ENCODE results near the gene GALNT4.

GALNT4 gene

GRCh38 chr12:89524541-89525304 is at the start of gene GALNT4:
Gene GALNT4 (minus strand): TSS chr12:89524796. CDS start chr12:89524549, 247 bp downstream.
- peak; percentile 85 for DNase-seq (ENCODE audit: low read depth)

GRCh38 chr12:89573051-89573810 is 48.6 kb upstream of the GALNT4 start:
- DNase-seq (ENCODE audit: low read depth), result no peak

GRCh38 chr12:89571491-89572195 is 47.0 kb upstream of the GALNT4 start:
- peak; percentile 36 for DNase-seq (ENCODE audit: low read depth)

GRCh38 chr12:89568484-89568883 is 43.9 kb upstream of the GALNT4 start:
- DNase-seq (ENCODE audit: low read depth), result no peak

- no peak for DNase-seq (ENCODE audit: low read depth)
Observed at GRCh38 chr12:89567691-89568239, 43.2 kb upstream of the GALNT4 start.

- no peak for DNase-seq (ENCODE audit: low read depth)
Observed at GRCh38 chr12:89566615-89567014, 42.0 kb upstream of the GALNT4 start.

GRCh38 chr12:89565002-89565401 is 40.4 kb upstream of the GALNT4 start:
- DNase-seq (ENCODE audit: low read depth), result no peak

- DNase-seq (ENCODE audit: low read depth), result no peak
Observed at GRCh38 chr12:89559753-89560152, 35.2 kb upstream of the GALNT4 start.

- no peak for DNase-seq (ENCODE audit: low read depth)
Observed at GRCh38 chr12:89556976-89557375, 32.4 kb upstream of the GALNT4 start.

- no peak for DNase-seq (ENCODE audit: low read depth)
Observed at GRCh38 chr12:89552376-89552775, 27.8 kb upstream of the GALNT4 start.

GRCh38 chr12:89551747-89552146 is 27.2 kb upstream of the GALNT4 start:
- DNase-seq (ENCODE audit: low read depth), result no peak

GRCh38 chr12:89547101-89547500 is 22.5 kb upstream of the GALNT4 start:
- no peak for DNase-seq (ENCODE audit: low read depth)

- no peak for DNase-seq (ENCODE audit: low read depth)
Observed at GRCh38 chr12:89546151-89546550, 21.6 kb upstream of the GALNT4 start.

GRCh38 chr12:89544681-89545184 is 20.1 kb upstream of the GALNT4 start:
- peak; percentile 63 for DNase-seq (ENCODE audit: low read depth)

GRCh38 chr12:89544022-89544421 is 19.4 kb upstream of the GALNT4 start:
- no peak for DNase-seq (ENCODE audit: low read depth)

- peak; percentile 64 for DNase-seq (ENCODE audit: low read depth)
Observed at GRCh38 chr12:89542912-89543592, 18.5 kb upstream of the GALNT4 start.

GRCh38 chr12:89542236-89542635 is 17.6 kb upstream of the GALNT4 start:
- DNase-seq (ENCODE audit: low read depth), result no peak

- DNase-seq (ENCODE audit: low read depth), result no peak
Observed at GRCh38 chr12:89540586-89540985, 16.0 kb upstream of the GALNT4 start.

GRCh38 chr12:89539426-89540223 is 15.0 kb upstream of the GALNT4 start:
- no peak for DNase-seq (ENCODE audit: low read depth)

- DNase-seq (ENCODE audit: low read depth), result no peak
Observed at GRCh38 chr12:89538897-89539296, 14.3 kb upstream of the GALNT4 start.

- no peak for DNase-seq (ENCODE audit: low read depth)
Observed at GRCh38 chr12:89537389-89537788, 12.8 kb upstream of the GALNT4 start.
